Left lung (tissue), 10 donors: ENCODE results near the gene FBXO31. TPM values are rescaled to one million over a fixed set of nuclear protein-coding genes. Genes with fewer than 3 reads are reported as not detected.

Experiments
- ATAC-seq: fragments of 200-7000 bp; cut with Tn5 transposase; one replicate; pipeline ENCODE4 v1.9.1; 2020; ENCODE audit warnings: moderate library complexity
- DNase-seq, 4 donors: peaks; one replicate each; pipeline ENCODE4 v3.0.0-alpha.2; 2013 to 2020
- H3K27ac ChIP-seq, 2 donors: fragments of 200-600 bp; sonication (generic) in 1 of 2; one replicate each; pipeline versions ENCODE4 v1.5.0 to v1.8.0; 2020 to 2021
- H3K27me3 ChIP-seq, 2 donors: fragments of 200-600 bp; sonication (generic) in 1 of 2; one replicate each; pipeline versions ENCODE4 v1.5.0 to v1.8.0; 2020 to 2021
- H3K36me3 ChIP-seq, 2 donors: fragments of 200-600 bp; sonication (generic) in 1 of 2; one replicate each; pipeline versions ENCODE4 v1.5.0 to v1.8.0; 2020 to 2021
- H3K4me1 ChIP-seq, 2 donors: fragments of 200-600 bp; one replicate each; pipeline ENCODE4 v1.8.0; 2021
- H3K4me3 ChIP-seq, 2 donors: fragments of 200-600 bp; sonication (generic) in 1 of 2; one replicate each; pipeline versions ENCODE4 v1.5.0 to v1.8.0; 2020 to 2021; ENCODE audit warnings: mild to moderate bottlenecking in 1 of 2
- H3K9me3 ChIP-seq, 2 donors: fragments of 200-600 bp; sonication (generic) in 1 of 2; one replicate each; pipeline versions ENCODE4 v1.5.0 to v1.8.0; 2020 to 2021
- intact Hi-C, 2 donors: fragments of 100-400 bp; cut with DNase I; formaldehyde crosslinking; loops; one replicate each; pipeline versions ENCODE4 v1.11.2 to v1.14.2; 2022
- polyA plus RNA-seq, 6 donors: library from polyadenylated mRNA; unstranded; fragments of 120-200 nt; gene quantifications; one replicate each; pipeline ENCODE4 v1.2.1, GENCODE V29; 2013; ENCODE audit not compliant: insufficient read length in 6 of 6
- total RNA-seq, 2 donors: library from RNA; stranded (reverse); fragmentation: NEBNext Ultra II Directional; extraction: Animal tissue kit (Norgen Biotek cat#: 25700); gene quantifications; one replicate each; pipeline ENCODE4 v1.2.1, GENCODE V29; 2021
- TF ChIP-seq, protein P1 (sequence below), 2 donors: fragments of 200-600 bp; sonication (generic) in 1 of 2; IDR thresholded peaks; one replicate each; pipeline versions ENCODE4 v1.5.0 to v1.8.0; 2021; ENCODE audit warnings: antibody characterized with exemption in 2 of 2
- donor health status: DM: no; HTN: yes; CAD: no.
- donor health status: DM: no; HTN: no; CAD: no.

Gene FBXO31
- total and polyA plus RNA-seq, 8 donors = 21.0 to 25.8 (median 23.0) TPM

DNA sequence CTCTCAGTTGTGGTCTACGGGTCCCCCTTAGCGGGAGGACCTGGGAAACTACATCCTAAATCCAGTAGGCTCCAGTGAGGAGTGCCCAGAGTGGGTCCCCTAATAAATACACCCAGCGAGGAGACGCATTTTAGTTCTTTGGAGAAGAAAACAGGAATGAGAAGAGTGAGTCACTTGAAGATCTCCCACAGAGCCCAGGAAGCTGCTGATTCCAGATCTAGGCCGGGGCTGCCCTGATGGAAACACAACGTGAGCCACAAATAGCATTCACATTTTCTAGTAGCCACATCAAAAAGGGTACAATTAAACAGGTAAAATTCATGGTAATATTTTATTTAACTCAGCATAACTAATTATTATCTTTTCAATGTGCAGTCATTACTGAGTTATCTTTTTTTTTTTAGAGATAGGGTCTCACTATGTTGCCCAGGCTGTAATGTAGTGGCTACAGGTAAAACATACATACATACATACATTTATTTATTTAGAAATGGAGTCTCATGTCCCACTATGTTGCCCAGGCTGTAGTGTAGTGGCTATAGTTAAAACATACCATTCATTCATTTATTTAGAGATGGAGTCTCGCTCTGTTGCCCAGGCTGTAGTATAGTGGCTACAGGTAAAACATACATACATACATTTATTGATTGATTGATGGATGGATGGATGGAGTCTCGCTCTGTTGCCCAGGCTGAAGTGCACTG lies 21.5 kb downstream of the FBXO31 start:
- no peak for DNase-seq
- Histone ChIP-seq H3K4me3 (no peak overlapping the region), H3K4me1 (peaks cover 4 to 10% of the 10 kb centered on the region in 2 donors), H3K36me3 (peaks cover 0 to 45% of the 10 kb centered on the region in 2 donors), H3K27ac (no peak overlapping the region), H3K27me3 (no peaks in the 10 kb centered on the region), H3K9me3 (no peaks in the 10 kb centered on the region)
- intact Hi-C loops = no loop called here
- TF ChIP-seq, protein P1, sequence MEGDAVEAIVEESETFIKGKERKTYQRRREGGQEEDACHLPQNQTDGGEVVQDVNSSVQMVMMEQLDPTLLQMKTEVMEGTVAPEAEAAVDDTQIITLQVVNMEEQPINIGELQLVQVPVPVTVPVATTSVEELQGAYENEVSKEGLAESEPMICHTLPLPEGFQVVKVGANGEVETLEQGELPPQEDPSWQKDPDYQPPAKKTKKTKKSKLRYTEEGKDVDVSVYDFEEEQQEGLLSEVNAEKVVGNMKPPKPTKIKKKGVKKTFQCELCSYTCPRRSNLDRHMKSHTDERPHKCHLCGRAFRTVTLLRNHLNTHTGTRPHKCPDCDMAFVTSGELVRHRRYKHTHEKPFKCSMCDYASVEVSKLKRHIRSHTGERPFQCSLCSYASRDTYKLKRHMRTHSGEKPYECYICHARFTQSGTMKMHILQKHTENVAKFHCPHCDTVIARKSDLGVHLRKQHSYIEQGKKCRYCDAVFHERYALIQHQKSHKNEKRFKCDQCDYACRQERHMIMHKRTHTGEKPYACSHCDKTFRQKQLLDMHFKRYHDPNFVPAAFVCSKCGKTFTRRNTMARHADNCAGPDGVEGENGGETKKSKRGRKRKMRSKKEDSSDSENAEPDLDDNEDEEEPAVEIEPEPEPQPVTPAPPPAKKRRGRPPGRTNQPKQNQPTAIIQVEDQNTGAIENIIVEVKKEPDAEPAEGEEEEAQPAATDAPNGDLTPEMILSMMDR (IDR thresholded peaks at IDR 0.05) = no peak
- ATAC-seq = no peak

DNA sequence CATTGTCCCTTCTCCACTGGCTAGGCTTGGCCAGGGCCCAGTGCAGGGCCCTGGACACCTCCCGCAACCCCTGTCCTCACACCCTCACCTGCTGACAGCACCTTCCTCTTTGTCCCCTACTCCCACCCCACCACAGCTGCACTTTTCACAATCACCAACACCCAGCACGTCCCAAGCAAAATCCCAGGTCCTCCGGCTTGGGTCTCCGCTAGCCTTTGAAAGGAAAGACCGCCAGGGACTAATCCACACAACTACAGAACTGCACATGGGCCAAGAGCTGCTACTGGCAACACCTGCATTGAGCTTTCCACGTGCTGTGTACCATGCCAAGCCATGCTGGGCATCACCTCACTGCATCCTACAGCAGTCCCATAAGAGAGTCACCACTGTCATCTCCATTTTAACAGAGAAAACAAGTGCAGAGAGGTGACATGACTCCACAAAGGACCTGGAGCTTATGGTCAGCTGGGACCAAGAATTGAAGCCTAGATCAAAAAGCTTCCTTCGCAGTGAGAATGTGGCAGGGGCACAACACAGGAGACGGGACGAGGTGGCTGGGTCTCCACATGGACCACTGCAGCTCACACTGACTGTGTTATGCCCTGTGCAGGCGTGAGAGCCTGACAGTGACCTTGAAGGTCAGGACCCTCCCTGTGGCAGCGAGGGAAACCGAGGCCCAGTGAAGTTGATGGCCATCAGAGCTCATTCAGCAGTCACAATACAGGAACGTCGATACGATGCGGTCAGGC lies 22.5 kb downstream of the FBXO31 start:
- TF ChIP-seq, protein P1 (IDR thresholded peaks at IDR 0.05) = no peak
- peak in 1 of 4 donors; percentile 35 for DNase-seq
- Histone ChIP-seq H3K27ac (no peak overlapping the region), H3K9me3 (no peaks in the 10 kb centered on the region), H3K27me3 (no peaks in the 10 kb centered on the region), H3K4me3 (no peak overlapping the region), H3K4me1 (peaks cover 4 to 10% of the 10 kb centered on the region in 2 donors), H3K36me3 (peaks cover 0 to 44% of the 10 kb centered on the region in 2 donors)
- no peak for ATAC-seq
- intact Hi-C loops = no loop called here

DNA sequence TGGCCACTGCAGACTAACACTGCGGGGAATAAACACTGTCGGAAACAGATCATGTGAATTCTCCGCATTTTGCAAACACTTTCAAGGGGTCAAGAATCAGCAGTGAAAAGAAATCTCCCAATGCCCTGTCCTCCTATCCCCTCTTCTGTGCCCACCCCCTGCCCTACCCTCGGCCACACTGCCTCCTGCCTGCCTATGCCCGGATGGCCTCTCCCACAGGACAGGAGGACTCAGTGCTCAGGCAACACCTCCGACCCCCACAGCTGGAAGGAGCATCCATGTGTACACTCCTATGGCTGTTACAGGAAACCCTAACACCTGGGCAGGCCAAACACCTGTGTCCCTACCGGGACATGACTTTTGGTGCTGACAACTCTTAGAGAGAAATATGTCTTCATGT lies 24.5 kb downstream of the FBXO31 start:
- no peaks in the 10 kb centered on the region for H3K27me3 ChIP-seq
- intact Hi-C loops = no loop called here
- DNase-seq (peak in 1 of 4 donors; percentile 62), ATAC-seq (no peak)
- H3K27ac ChIP-seq = no peak overlapping the region
- TF ChIP-seq, protein P1 (IDR thresholded peaks at IDR 0.05) = no peak
- H3K4me1 ChIP-seq = peaks cover 0 to 4% of the 10 kb centered on the region in 2 donors
- no peak overlapping the region for H3K4me3 ChIP-seq
- H3K36me3 ChIP-seq = peaks cover 0 to 43% of the 10 kb centered on the region in 2 donors
- H3K9me3 ChIP-seq = no peaks in the 10 kb centered on the region

DNA sequence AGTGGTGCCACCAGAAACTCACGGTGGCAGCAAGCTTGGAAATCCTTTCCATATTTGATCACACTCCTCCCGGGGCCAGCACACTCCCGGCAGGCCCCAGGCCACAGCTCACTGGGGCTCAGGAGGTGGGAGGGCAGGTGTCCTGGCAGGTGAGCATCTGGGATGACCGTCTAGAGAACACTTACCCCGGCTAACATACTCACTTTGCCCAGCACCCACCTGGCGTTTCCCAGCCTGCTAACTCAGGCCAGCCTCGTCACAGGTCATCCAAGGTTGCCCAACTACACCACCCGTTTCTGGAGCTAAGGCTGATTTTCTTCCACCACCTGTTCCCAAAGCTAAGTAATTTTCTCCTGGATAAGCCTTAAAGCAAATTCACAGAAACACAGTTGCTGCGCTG lies 24.9 kb downstream of the FBXO31 start:
- TF ChIP-seq, protein P1 (IDR thresholded peaks at IDR 0.05) = no peak
- H3K4me1 ChIP-seq = no peaks in the 10 kb centered on the region
- DNase-seq (peak in 1 of 4 donors; percentile 45), ATAC-seq (no peak)
- H3K36me3 ChIP-seq = peaks cover 0 to 47% of the 10 kb centered on the region in 2 donors
- intact Hi-C loops = no loop called here
- no peaks in the 10 kb centered on the region for H3K9me3 ChIP-seq
- no peak overlapping the region for H3K4me3 ChIP-seq
- no peaks in the 10 kb centered on the region for H3K27me3 ChIP-seq
- H3K27ac ChIP-seq = no peak overlapping the region

DNA sequence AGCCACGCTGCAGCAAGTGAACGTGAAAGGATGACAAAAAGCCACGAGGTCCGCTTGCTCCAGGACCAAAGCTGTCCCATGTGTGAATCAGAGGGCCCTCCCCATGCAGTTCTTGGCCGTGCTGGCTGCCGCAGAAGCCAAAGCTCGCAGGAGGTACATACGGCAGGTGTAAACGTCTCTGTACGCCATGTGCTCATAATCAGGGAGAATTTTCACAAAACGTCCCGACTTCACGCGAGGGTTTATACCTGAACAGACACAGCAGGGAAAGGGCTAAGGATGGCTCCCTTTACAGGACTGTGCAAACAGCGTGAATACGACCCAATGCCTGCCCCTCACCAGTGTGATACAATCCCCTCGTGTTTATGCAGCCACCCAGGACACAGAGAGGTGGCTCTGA lies 25.3 kb downstream of the FBXO31 start:
- ATAC-seq = no peak

More for the DNA sequence above, 25.3 kb downstream of the FBXO31 start:
- Histone ChIP-seq H3K9me3 (no peaks in the 10 kb centered on the region), H3K27me3 (no peaks in the 10 kb centered on the region), H3K4me3 (no peak overlapping the region), H3K36me3 (peaks cover 0 to 52% of the 10 kb centered on the region in 2 donors), H3K27ac (no peak overlapping the region), H3K4me1 (no peaks in the 10 kb centered on the region)
- TF ChIP-seq, protein P1 (IDR thresholded peaks at IDR 0.05) = no peak
- intact Hi-C loops = no loop called here
- DNase-seq = peak in 1 of 4 donors; percentile 39
